ENCODE measurements around the gene TRPM2. TPM values are rescaled to one million over a fixed set of nuclear protein-coding genes. Genes with fewer than 3 reads are reported as not detected.

The TRPM2 gene
- total RNA-seq, 2 experiments from 2014 or later = 6.5 to 6.8 TPM

- CTCF ChIA-PET = no interaction called here
Observed at GRCh38 chr21:44368711-44369446, 15.5 kb downstream of the TRPM2 start.

GRCh38 chr21:44370027-44370735, 16.8 kb downstream of the TRPM2 start:
- CTCF ChIA-PET = no interaction called here
- POLR2A ChIA-PET = no interaction called here

More at GRCh38 chr21:44368711-44369446, 15.5 kb downstream of the TRPM2 start:
- POLR2A ChIA-PET = no interaction called here

- CTCF ChIA-PET = no interaction called here
- POLR2A ChIA-PET = no interaction called here
Observed at GRCh38 chr21:44370786-44371410, 17.5 kb downstream of the TRPM2 start.

GRCh38 chr21:44371596-44371995, 18.2 kb downstream of the TRPM2 start:
- POLR2A ChIA-PET = no interaction called here
- CTCF ChIA-PET = no interaction called here

GRCh38 chr21:44372616-44373015, 19.2 kb downstream of the TRPM2 start:
- POLR2A ChIA-PET = no interaction called here
- CTCF ChIA-PET = no interaction called here

- POLR2A ChIA-PET = no interaction called here
- CTCF ChIA-PET = no interaction called here
Observed at GRCh38 chr21:44374601-44375280, 21.3 kb downstream of the TRPM2 start.

- POLR2A ChIA-PET = no interaction called here
- CTCF ChIA-PET = no interaction called here
Observed at GRCh38 chr21:44375281-44375651, 21.8 kb downstream of the TRPM2 start.

GRCh38 chr21:44375761-44376241, 22.4 kb downstream of the TRPM2 start:
- ChIA-PET POLR2A (no interaction called here), CTCF (no interaction called here)

- ChIA-PET POLR2A (no interaction called here), CTCF (no interaction called here)
Observed at GRCh38 chr21:44376606-44377005, 23.2 kb downstream of the TRPM2 start.

GRCh38 chr21:44377201-44377921, 23.9 kb downstream of the TRPM2 start:
- POLR2A ChIA-PET = no interaction called here
- CTCF ChIA-PET = no interaction called here

- POLR2A ChIA-PET = no interaction called here
- CTCF ChIA-PET = no interaction called here
Observed at GRCh38 chr21:44377922-44378645, 24.7 kb downstream of the TRPM2 start.

- POLR2A ChIA-PET = no interaction called here
- CTCF ChIA-PET = no interaction called here
Observed at GRCh38 chr21:44378646-44379514, 25.5 kb downstream of the TRPM2 start.

GRCh38 chr21:44379515-44379848, 26.1 kb downstream of the TRPM2 start:
- ChIA-PET CTCF (no interaction called here), POLR2A (no interaction called here)

- ChIA-PET POLR2A (no interaction called here), CTCF (no interaction called here)
Observed at GRCh38 chr21:44379991-44380865, 26.8 kb downstream of the TRPM2 start.

GRCh38 chr21:44380876-44381275, 27.5 kb downstream of the TRPM2 start:
- POLR2A ChIA-PET = no interaction called here

GRCh38 chr21:44381874-44382273, 28.5 kb downstream of the TRPM2 start:
- ChIA-PET CTCF (no interaction called here), POLR2A (no interaction called here)

More at GRCh38 chr21:44380876-44381275, 27.5 kb downstream of the TRPM2 start:
- CTCF ChIA-PET = no interaction called here

GRCh38 chr21:44382536-44382935, 29.1 kb downstream of the TRPM2 start:
- ChIA-PET POLR2A (no interaction called here), CTCF (no interaction called here)

GRCh38 chr21:44383216-44383615, 29.8 kb downstream of the TRPM2 start:
- ChIA-PET POLR2A (no interaction called here), CTCF (no interaction called here)
